Measurements from ENCODE around the gene GPR35.

GRCh38 chr2:240615820-240616547 is 9.3 kb upstream of the GPR35 start:
- TF ChIP-seq CTCF (IDR thresholded peaks at IDR 0.05) = no peak
- TF ChIP-seq ZNF416 (CRISPR knock-in tag; IDR thresholded peaks at IDR 0.05) = no peak
- no peak for TF ChIP-seq USF2 (CRISPR knock-in tag; IDR thresholded peaks at IDR 0.05)
- no peak for TF ChIP-seq ZNF396 (CRISPR knock-in tag; IDR thresholded peaks at IDR 0.05; ENCODE audit: borderline replicate concordance)
- TF ChIP-seq ZBTB21 (CRISPR knock-in tag; IDR thresholded peaks at IDR 0.05; ENCODE audit: borderline replicate concordance) = no peak
- TF ChIP-seq SP1 (CRISPR knock-in tag; conservative IDR thresholded peaks at IDR 0.05) = no peak
- no peak for TF ChIP-seq ATF3 (CRISPR knock-in tag; conservative IDR thresholded peaks at IDR 0.05)
- no peak for TF ChIP-seq FOXK1 (CRISPR knock-in tag; IDR thresholded peaks at IDR 0.05)
- TF ChIP-seq ZNF423 (CRISPR knock-in tag; IDR thresholded peaks at IDR 0.05) = no peak
